WTC11 (cell line): ENCODE data around the gene ABCG1. TPM values are rescaled to one million over a fixed set of nuclear protein-coding genes. Genes with fewer than 3 reads are reported as not detected.
"Not testable (repeated sequence)": the region's sequence is repeated elsewhere in the genome, so short reads cannot be mapped to it uniquely, and the experiment has no call there.

Source experiments
- ATAC-seq: fragments of 200-7000 bp; cut with Tn5 transposase; 2 replicates; pipeline ENCODE4 v1.10.0; 2021; ENCODE audit warnings: mild to moderate bottlenecking, moderate library complexity
- CTCF ChIA-PET: fragments of 300-600 bp; sonication (Branson Sonifier 250); formaldehyde crosslinking; loops from one replicate; lab custom pipeline; 2021; ENCODE audit warnings: antibody characterized with exemption; lab: Charles Lee
- POLR2A ChIA-PET: fragments of 350-600 bp; sonication (Branson Sonifier 250); formaldehyde crosslinking; loops from one replicate; lab custom pipeline; 2021; ENCODE audit warnings: antibody characterized with exemption; lab: Charles Lee
- DNase-seq: peaks from one replicate; pipeline ENCODE4 v3.0.0; 2021; ENCODE audit warnings: low spot score
- H3K27ac Mint-ChIP-seq: 2 replicates; pipeline ENCODE4 v1.8.0; 2021; ENCODE audit warnings: mixed read lengths
- H3K27me3 Mint-ChIP-seq: 2 replicates; pipeline ENCODE4 v1.8.0; 2021; ENCODE audit warnings: low read depth, mild to moderate bottlenecking, moderate library complexity, mixed read lengths
- H3K36me3 Mint-ChIP-seq: 2 replicates; pipeline ENCODE4 v1.8.0; 2021; ENCODE audit warnings: mixed read lengths
- H3K4me1 Mint-ChIP-seq: 2 replicates; pipeline ENCODE4 v1.8.0; 2022; ENCODE audit warnings: mixed read lengths
- H3K4me3 Mint-ChIP-seq: 2 replicates; pipeline ENCODE4 v1.8.0; 2021; ENCODE audit warnings: mild to moderate bottlenecking, moderate library complexity, mixed read lengths
- H3K9me3 Mint-ChIP-seq: 2 replicates; pipeline ENCODE4 v1.8.0; 2021; ENCODE audit warnings: mixed read lengths
- ELF4 ChIP-seq: sonication (generic); formaldehyde crosslinking; IDR thresholded peaks from 2 replicates; pipeline ENCODE4 v1.8.1; 2022; ENCODE audit warnings: low read depth, mild to moderate bottlenecking, moderate library complexity, missing genetic modification reagents
- ETV6 ChIP-seq: sonication (generic); formaldehyde crosslinking; IDR thresholded peaks from 2 replicates; pipeline ENCODE4 v1.8.1; 2022; ENCODE audit warnings: mild to moderate bottlenecking, missing genetic modification reagents
- IRF2 ChIP-seq: sonication (generic); formaldehyde crosslinking; IDR thresholded peaks from 2 replicates; pipeline ENCODE4 v1.8.0; 2022; ENCODE audit warnings: low read depth, missing genetic modification reagents, borderline replicate concordance
- OVOL2 ChIP-seq: fragments of 250-450 bp; sonication (Bioruptor Pico); IDR thresholded peaks from 2 replicates; pipeline ENCODE4 v1.9.0; 2021; ENCODE audit warnings: mild to moderate bottlenecking, borderline replicate concordance
- RORB ChIP-seq: fragments of 250-450 bp; sonication (Bioruptor Pico); IDR thresholded peaks from 2 replicates; pipeline ENCODE4 v1.9.0; 2021; ENCODE audit warnings: mild to moderate bottlenecking
- TCF7 ChIP-seq: sonication (generic); formaldehyde crosslinking; IDR thresholded peaks from 2 replicates; pipeline ENCODE4 v1.8.0; 2022; ENCODE audit warnings: mild to moderate bottlenecking, low read depth, missing genetic modification reagents, moderate library complexity
- TEAD1 ChIP-seq: sonication (generic); formaldehyde crosslinking; IDR thresholded peaks from 2 replicates; pipeline ENCODE4 v1.8.0; 2022; ENCODE audit warnings: mild to moderate bottlenecking, missing genetic modification reagents
- ZNF396 ChIP-seq: fragments of 250-450 bp; sonication (Bioruptor Pico); IDR thresholded peaks from 2 replicates; pipeline ENCODE4 v1.8.0; 2021; ENCODE audit warnings: mild to moderate bottlenecking, moderate library complexity, borderline replicate concordance
- ZNF671 ChIP-seq: fragments of 250-450 bp; sonication (Bioruptor Pico); IDR thresholded peaks from 2 replicates; pipeline ENCODE4 v1.8.0; 2021; ENCODE audit warnings: mild to moderate bottlenecking
- total RNA-seq: library from RNA; stranded (reverse); gene quantifications from 3 replicates; pipeline ENCODE4 v1.2.3, GENCODE V29; 2021
- TF ChIP-seq, protein P1 (sequence below): sonication (generic); formaldehyde crosslinking; IDR thresholded peaks from 2 replicates; pipeline ENCODE4 v1.8.0; 2023; ENCODE audit warnings: mild to moderate bottlenecking, missing genetic modification reagents
- TF ChIP-seq, protein P2 (sequence below): sonication (generic); formaldehyde crosslinking; IDR thresholded peaks from 2 replicates; pipeline ENCODE4 v1.8.0; 2023; ENCODE audit warnings: missing genetic modification reagents
- TF ChIP-seq, protein P3 (sequence below): fragments of 250-450 bp; sonication (Bioruptor Pico); IDR thresholded peaks from 2 replicates; pipeline ENCODE4 v1.9.0; 2021; ENCODE audit warnings: mild to moderate bottlenecking
- TF ChIP-seq, protein P4 (sequence below): fragments of 250-450 bp; sonication (Bioruptor Pico); IDR thresholded peaks from 2 replicates; pipeline ENCODE4 v1.9.0; 2021; ENCODE audit warnings: mild to moderate bottlenecking, borderline replicate concordance
- TF ChIP-seq, protein P5 (sequence below): sonication (generic); formaldehyde crosslinking; IDR thresholded peaks from 2 replicates; pipeline ENCODE4 v1.8.0; 2023; ENCODE audit warnings: missing genetic modification reagents, mild to moderate bottlenecking, borderline replicate concordance

Gene ABCG1
- total RNA-seq, 1 experiment from 2014 or later: 4.0 TPM

DNA sequence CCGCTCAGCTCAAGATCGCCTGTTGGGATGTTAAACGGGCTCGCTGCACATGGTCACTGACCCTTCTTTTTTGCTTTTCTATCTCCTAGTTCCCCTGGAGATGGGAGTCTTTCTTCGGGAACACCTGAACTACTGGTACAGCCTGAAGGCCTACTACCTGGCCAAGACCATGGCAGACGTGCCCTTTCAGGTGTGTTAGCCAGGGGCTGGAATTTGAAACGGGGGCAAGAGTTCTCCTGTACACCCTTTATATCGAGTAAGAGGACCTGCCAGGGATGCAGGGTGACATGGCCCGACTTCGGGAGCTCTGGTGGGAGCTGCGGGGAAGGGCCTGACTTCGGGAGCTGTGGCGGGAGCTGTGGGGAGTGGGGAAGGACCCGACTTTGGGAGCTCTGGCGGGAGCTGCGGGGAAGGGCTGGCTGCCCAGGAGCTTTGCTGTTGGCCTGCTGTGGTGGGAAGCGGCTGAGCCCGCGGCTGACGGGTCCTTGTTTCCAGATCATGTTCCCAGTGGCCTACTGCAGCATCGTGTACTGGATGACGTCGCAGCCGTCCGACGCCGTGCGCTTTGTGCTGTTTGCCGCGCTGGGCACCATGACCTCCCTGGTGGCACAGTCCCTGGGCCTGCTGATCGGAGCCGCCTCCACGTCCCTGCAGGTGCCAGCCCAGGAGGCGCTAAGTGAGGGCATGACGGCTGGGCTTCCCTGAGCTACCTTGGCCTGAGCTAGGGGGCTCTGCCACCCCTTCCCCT lies 72.2 kb downstream of the ABCG1 start (continued):
- TF ChIP-seq, protein P1, sequence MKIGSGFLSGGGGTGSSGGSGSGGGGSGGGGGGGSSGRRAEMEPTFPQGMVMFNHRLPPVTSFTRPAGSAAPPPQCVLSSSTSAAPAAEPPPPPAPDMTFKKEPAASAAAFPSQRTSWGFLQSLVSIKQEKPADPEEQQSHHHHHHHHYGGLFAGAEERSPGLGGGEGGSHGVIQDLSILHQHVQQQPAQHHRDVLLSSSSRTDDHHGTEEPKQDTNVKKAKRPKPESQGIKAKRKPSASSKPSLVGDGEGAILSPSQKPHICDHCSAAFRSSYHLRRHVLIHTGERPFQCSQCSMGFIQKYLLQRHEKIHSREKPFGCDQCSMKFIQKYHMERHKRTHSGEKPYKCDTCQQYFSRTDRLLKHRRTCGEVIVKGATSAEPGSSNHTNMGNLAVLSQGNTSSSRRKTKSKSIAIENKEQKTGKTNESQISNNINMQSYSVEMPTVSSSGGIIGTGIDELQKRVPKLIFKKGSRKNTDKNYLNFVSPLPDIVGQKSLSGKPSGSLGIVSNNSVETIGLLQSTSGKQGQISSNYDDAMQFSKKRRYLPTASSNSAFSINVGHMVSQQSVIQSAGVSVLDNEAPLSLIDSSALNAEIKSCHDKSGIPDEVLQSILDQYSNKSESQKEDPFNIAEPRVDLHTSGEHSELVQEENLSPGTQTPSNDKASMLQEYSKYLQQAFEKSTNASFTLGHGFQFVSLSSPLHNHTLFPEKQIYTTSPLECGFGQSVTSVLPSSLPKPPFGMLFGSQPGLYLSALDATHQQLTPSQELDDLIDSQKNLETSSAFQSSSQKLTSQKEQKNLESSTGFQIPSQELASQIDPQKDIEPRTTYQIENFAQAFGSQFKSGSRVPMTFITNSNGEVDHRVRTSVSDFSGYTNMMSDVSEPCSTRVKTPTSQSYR: no peak
- no peak for TF ChIP-seq RORB
- TF ChIP-seq ETV6 (CRISPR knock-in tag): no peak
- TF ChIP-seq, protein P2, sequence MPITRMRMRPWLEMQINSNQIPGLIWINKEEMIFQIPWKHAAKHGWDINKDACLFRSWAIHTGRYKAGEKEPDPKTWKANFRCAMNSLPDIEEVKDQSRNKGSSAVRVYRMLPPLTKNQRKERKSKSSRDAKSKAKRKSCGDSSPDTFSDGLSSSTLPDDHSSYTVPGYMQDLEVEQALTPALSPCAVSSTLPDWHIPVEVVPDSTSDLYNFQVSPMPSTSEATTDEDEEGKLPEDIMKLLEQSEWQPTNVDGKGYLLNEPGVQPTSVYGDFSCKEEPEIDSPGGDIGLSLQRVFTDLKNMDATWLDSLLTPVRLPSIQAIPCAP (CRISPR knock-in tag): no peak
- TF ChIP-seq ELF4 (CRISPR knock-in tag): no peak
- TF ChIP-seq IRF2 (CRISPR knock-in tag): no peak
- TF ChIP-seq, protein P3, sequence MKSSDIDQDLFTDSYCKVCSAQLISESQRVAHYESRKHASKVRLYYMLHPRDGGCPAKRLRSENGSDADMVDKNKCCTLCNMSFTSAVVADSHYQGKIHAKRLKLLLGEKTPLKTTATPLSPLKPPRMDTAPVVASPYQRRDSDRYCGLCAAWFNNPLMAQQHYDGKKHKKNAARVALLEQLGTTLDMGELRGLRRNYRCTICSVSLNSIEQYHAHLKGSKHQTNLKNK (CRISPR knock-in tag): no peak
- TF ChIP-seq, protein P4, sequence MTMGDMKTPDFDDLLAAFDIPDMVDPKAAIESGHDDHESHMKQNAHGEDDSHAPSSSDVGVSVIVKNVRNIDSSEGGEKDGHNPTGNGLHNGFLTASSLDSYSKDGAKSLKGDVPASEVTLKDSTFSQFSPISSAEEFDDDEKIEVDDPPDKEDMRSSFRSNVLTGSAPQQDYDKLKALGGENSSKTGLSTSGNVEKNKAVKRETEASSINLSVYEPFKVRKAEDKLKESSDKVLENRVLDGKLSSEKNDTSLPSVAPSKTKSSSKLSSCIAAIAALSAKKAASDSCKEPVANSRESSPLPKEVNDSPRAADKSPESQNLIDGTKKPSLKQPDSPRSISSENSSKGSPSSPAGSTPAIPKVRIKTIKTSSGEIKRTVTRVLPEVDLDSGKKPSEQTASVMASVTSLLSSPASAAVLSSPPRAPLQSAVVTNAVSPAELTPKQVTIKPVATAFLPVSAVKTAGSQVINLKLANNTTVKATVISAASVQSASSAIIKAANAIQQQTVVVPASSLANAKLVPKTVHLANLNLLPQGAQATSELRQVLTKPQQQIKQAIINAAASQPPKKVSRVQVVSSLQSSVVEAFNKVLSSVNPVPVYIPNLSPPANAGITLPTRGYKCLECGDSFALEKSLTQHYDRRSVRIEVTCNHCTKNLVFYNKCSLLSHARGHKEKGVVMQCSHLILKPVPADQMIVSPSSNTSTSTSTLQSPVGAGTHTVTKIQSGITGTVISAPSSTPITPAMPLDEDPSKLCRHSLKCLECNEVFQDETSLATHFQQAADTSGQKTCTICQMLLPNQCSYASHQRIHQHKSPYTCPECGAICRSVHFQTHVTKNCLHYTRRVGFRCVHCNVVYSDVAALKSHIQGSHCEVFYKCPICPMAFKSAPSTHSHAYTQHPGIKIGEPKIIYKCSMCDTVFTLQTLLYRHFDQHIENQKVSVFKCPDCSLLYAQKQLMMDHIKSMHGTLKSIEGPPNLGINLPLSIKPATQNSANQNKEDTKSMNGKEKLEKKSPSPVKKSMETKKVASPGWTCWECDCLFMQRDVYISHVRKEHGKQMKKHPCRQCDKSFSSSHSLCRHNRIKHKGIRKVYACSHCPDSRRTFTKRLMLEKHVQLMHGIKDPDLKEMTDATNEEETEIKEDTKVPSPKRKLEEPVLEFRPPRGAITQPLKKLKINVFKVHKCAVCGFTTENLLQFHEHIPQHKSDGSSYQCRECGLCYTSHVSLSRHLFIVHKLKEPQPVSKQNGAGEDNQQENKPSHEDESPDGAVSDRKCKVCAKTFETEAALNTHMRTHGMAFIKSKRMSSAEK (CRISPR knock-in tag): no peak

DNA sequence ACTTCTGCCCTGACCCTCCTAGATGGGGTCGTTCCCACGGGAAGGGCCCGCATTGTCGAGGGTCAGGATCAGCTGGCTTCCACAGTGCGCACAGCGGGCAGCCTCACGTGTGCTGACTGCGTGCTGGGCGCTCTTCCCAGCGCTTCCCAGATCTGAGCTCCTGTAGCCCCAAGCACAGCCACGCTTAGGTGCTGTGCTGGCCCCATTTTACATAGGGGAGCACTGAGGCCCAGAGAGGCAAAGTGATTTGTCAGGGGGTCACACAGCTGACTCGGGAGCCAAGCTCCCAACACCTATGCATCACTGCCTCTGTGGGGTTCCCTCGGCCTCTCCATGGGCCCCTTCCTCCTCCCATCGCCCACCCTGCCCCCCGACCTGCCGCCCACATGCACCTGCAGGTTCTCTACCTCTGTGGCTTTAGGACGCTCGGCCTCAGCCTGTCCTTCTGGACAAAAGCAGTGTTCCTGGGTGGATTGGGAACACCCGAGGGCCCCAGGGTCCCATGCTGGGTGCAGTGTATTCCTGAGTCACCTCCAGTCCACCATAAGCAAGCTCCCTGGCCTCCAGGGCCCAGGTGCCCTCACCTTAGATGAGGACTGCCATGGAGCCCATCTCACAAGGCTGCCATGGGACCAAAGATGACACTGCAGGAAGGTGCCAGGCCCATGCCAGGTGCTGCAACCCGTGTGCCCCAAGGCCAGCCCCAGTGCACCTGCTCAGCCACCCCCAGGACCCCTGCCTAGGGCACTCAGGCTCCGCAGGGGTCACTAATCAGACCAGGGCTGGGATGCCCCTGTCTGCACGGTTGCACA lies 73.0 kb downstream of the ABCG1 start:
- Mint-ChIP-seq H3K27me3 (no peaks in the 10 kb centered on the region), H3K9me3 (peaks cover 12% of the 10 kb centered on the region), H3K36me3 (peaks cover 13% of the 10 kb centered on the region), H3K4me1 (no peaks in the 10 kb centered on the region), H3K4me3 (no peak overlapping the region), H3K27ac (no peak overlapping the region)
- ChIA-PET POLR2A (no interaction called here), CTCF (interaction anchor here (1.6 to 1.9 kb wide), 2 partner anchors 18 to 301 kb away, joined by 4 to 17 read pairs; no protein-coding TSS in a partner anchor)
- peak; percentile 8 for DNase-seq
- ATAC-seq: no peak
- TF ChIP-seq ZNF396 (no peak), TCF7 (no peak), ZNF671 (CRISPR knock-in tag) (no peak), OVOL2 (CRISPR knock-in tag) (no peak), TEAD1 (CRISPR knock-in tag) (no peak), IRF2 (CRISPR knock-in tag) (no peak)
- TF ChIP-seq, protein P5, sequence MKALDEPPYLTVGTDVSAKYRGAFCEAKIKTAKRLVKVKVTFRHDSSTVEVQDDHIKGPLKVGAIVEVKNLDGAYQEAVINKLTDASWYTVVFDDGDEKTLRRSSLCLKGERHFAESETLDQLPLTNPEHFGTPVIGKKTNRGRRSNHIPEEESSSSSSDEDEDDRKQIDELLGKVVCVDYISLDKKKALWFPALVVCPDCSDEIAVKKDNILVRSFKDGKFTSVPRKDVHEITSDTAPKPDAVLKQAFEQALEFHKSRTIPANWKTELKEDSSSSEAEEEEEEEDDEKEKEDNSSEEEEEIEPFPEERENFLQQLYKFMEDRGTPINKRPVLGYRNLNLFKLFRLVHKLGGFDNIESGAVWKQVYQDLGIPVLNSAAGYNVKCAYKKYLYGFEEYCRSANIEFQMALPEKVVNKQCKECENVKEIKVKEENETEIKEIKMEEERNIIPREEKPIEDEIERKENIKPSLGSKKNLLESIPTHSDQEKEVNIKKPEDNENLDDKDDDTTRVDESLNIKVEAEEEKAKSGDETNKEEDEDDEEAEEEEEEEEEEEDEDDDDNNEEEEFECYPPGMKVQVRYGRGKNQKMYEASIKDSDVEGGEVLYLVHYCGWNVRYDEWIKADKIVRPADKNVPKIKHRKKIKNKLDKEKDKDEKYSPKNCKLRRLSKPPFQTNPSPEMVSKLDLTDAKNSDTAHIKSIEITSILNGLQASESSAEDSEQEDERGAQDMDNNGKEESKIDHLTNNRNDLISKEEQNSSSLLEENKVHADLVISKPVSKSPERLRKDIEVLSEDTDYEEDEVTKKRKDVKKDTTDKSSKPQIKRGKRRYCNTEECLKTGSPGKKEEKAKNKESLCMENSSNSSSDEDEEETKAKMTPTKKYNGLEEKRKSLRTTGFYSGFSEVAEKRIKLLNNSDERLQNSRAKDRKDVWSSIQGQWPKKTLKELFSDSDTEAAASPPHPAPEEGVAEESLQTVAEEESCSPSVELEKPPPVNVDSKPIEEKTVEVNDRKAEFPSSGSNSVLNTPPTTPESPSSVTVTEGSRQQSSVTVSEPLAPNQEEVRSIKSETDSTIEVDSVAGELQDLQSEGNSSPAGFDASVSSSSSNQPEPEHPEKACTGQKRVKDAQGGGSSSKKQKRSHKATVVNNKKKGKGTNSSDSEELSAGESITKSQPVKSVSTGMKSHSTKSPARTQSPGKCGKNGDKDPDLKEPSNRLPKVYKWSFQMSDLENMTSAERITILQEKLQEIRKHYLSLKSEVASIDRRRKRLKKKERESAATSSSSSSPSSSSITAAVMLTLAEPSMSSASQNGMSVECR (CRISPR knock-in tag): no peak

DNA sequence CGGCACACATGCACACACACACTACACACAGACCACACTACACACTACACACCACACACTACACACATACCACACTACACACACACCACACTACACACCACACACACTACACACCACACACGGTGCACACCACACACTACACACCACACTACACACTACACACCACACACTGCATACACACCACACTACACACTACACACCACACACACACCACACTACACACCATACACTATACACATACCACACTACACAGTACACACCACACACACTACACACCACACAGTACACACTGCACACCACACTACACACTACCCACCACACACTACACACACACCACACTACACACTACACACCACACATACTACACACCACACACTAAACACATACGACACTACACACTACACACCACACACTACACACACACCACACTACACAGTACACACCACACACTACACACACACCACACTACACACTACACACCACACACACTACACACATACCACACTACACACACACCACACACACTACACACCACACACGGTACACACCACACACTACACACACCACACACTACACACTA lies 73.7 kb downstream of the ABCG1 start:
- H3K27me3 Mint-ChIP-seq, POLR2A ChIA-PET, H3K27ac Mint-ChIP-seq, H3K4me3 Mint-ChIP-seq, CTCF ChIA-PET, ATAC-seq, H3K4me1 Mint-ChIP-seq, DNase-seq: not testable (repeated sequence)
- peaks cover 13% of the 10 kb centered on the region for H3K36me3 Mint-ChIP-seq
- H3K9me3 Mint-ChIP-seq: peaks cover 12% of the 10 kb centered on the region
